Epithelial cell of esophagus (primary cell): ENCODE results near the gene DPP6.
"Not testable (repeated sequence)": the region's sequence is repeated elsewhere in the genome, so short reads cannot be mapped to it uniquely, and the experiment has no call there.

Experiments
- DNase-seq: peaks from one replicate; pipeline ENCODE4 v3.0.0; 2010; ENCODE audit warnings: low read depth
- H3K4me3 ChIP-seq: 2 replicates; pipeline ENCODE4 v1.5.1; 2011; ENCODE audit warnings: mild to moderate bottlenecking, low read length, control low read depth
- TF ChIP-seq, protein P1 (sequence below): IDR thresholded peaks from 2 replicates; pipeline ENCODE4 v1.5.1; 2011; ENCODE audit warnings: low read depth, mild to moderate bottlenecking, low read length, control low read depth, inconsistent platforms; ENCODE audit not compliant: insufficient read depth; ENCODE audit errors: missing control alignments

Gene DPP6

DNA sequence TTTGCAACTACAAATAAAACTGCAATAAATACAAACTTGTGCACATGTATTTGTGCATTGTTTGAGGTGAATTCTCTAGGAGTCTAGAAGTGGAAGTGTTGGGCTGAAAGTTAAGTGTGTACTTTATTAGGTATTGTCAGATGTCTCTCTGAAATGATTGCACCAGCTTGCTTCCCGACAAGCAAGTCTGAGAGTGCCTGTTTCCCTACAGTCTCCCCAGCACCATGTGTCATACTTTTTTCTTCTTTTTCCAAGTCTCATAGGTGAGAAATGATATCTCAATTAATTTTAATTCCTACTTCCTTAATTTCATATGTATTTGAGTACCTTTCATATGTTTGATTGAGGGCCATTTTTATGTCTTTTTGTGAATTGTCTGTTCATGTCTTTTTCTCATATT is 614.6 kb downstream of the DPP6 start:
- no peak overlapping the region for H3K4me3 ChIP-seq
- TF ChIP-seq, protein P1, sequence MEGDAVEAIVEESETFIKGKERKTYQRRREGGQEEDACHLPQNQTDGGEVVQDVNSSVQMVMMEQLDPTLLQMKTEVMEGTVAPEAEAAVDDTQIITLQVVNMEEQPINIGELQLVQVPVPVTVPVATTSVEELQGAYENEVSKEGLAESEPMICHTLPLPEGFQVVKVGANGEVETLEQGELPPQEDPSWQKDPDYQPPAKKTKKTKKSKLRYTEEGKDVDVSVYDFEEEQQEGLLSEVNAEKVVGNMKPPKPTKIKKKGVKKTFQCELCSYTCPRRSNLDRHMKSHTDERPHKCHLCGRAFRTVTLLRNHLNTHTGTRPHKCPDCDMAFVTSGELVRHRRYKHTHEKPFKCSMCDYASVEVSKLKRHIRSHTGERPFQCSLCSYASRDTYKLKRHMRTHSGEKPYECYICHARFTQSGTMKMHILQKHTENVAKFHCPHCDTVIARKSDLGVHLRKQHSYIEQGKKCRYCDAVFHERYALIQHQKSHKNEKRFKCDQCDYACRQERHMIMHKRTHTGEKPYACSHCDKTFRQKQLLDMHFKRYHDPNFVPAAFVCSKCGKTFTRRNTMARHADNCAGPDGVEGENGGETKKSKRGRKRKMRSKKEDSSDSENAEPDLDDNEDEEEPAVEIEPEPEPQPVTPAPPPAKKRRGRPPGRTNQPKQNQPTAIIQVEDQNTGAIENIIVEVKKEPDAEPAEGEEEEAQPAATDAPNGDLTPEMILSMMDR = no peak

DNA sequence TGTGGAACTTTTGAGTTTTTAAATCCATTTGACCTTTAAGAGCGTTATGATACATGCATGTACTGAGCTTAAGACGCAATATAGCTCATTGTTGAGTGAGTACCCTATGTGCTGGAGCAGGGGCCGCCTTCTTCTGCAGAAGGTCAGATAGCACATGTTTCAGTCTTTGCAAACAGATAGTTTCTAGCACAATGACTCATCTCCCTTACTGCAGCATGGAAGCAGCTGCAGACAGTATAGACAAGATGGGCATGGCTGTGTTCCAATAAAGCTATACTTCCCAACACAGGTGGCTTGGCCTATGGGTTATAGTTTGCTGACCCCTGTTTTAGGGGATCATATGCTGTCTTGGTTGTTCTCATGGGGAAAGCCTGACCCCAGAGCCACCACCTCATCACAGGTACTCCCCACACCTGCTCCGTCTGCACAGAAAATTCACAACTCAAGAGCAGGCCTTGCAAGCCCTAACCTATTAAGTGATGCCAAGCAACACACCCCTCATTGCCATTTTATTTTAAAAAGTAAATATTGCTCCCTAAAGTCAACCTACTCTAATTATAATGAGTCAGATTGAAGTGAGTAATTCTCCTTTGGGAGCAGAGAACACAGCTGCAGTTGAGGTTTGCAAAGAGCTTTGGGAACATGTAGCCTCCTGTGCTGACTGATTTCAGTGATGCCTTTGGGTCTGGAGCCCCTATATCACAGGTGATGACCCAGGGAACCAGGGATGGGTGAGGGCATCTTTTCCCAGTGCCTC is 620.6 kb downstream of the DPP6 start:
- no peak overlapping the region for H3K4me3 ChIP-seq
- no peak for DNase-seq
- TF ChIP-seq, protein P1 = no peak

More for the DNA sequence above, 614.6 kb downstream of the DPP6 start:
- no peak for DNase-seq

DNA sequence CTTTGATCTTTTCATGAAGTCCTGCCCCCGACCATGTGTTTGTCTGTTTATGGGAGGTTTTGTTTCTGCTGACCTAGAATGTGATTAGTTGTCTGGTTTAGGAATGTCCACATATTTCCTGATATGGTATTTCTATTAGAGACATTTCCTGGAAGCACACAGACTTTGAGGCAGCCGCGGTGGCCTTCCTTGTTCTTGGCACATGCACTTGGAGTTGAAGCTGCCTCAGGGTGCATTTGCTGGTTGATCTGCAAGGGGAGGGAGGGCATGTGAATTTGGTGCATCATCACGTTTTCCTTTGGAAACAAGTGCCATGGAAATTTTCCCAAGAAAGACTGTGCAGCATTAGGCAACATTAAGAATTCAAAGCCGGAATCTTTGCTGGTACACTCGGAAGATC is 622.0 kb downstream of the DPP6 start:
- TF ChIP-seq, protein P1 = no peak
- DNase-seq = no peak
- H3K4me3 ChIP-seq = no peak overlapping the region

DNA sequence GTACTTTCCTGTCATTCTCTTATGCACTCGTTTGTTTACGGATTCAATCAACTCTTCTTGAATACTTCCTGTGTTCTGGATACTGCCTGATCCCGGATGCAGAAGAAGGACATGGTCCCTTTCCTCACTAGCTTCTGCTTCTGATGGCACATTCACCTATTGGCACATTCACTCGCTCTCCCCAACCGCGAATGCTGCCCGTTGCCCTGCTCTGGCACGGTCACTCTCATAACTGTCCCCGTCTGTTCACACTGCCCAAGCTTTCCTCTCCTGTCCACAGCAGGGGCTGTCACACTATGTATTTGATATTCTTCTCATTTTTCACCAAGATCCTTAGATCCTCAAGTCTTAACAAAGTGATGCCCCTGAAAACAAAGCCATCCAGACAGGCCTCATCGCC is 623.4 kb downstream of the DPP6 start:
- H3K4me3 ChIP-seq = no peak overlapping the region
- TF ChIP-seq, protein P1 = no peak
- no peak for DNase-seq

DNA sequence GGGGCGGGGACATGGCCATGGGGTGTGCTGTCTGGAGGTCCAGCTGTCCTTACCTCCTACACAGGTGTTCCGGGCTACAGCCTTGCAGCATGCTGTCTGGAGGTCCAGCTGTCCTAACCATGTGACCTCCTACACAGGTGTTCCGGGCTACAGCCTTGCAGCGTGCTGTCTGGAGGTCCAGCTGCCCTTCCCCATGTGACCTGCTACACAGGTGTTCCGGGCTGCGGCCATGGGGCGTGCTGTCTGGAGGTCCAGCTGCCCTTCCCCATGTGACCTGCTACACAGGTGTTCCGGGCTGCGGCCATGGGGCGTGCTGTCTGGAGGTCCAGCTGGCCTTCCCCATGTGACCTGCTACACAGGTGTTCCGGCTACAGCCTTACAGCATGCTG is 623.8 kb downstream of the DPP6 start:
- not testable (repeated sequence) for DNase-seq, H3K4me3 ChIP-seq

DNA sequence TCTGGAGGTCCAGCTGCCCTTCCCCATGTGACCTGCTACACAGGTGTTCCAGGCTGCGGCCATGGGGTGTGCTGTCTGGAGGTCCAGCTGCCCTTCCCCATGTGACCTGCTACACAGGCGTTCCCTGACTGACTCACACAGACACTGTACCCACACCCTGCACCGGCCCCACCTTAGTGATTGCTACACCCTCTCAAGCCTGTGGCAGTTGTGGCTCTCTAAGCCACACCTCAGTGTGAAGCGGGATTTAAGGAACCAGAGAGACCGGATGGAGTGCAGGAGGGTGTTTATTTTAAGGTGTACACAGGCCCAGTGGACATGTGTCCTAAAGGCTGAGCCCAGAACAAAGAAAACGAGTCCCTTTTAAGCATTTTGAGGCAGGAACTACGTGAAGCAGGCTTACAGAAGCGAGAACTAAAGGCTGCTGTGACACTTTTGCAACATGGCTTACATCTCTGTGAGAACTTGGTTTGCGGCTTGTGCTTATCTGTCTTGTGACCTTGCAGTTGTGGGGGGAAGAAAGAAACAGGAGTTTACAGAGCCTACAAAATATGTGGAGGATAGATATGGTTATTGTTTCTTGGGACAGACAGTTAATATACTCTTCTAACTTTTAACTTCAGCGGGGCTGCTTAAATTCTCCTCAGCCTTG is 624.4 kb downstream of the DPP6 start:
- no peak overlapping the region for H3K4me3 ChIP-seq
- TF ChIP-seq, protein P1 = no peak
- peak; percentile 18 for DNase-seq

DNA sequence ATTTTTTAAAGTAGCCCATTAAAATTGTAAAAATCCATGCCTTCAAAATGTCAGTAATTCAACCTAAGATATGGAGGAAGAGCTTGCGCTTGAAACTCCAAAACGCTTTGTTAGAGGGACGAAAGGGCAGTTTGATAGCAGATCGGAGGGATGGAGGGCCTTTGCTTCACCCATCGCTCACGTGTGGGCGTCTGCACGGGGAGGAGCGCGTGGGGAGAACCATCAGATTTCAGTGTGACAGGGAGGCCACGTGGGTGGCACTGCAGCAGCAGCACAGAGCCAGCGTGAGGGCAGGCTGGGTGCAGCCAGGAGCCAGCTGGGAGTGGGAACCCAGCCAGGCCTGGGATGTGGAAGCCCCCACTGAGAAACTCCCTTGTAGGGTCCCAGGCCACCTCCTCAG is 625.3 kb downstream of the DPP6 start:
- TF ChIP-seq, protein P1 = no peak
- no peak overlapping the region for H3K4me3 ChIP-seq
- DNase-seq = no peak

DNA sequence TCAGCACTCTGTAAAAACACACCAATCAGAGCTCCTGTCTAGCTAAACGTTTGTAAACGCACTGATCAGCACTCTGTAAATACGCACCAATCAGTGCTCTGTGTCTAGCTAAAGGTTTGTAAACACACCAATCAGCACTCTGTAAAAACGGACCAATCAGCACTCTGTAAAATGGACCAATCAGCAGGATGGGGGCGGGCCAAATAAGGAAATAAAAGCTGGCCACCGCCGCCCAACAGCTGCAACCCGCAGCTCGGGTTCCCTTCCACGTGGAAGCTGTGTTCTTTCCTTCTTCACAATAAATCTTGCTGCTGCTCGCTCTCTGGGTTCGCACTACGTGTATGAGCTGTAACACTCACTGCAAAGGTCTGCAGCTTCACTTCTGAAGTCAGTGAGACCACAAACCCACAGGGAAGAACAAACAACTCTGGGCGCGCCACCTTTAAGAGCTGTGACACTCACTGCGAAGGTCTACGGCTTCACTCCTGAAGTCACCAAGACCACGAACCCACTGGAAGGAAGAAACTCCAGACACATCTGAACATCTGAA is 625.9 kb downstream of the DPP6 start:
- H3K4me3 ChIP-seq, DNase-seq: not testable (repeated sequence)
